Naive thymus-derived CD4-positive, alpha-beta T cell (primary cell): ENCODE measurements around the gene TMEM59L. TPM values are rescaled to one million over a fixed set of nuclear protein-coding genes. Genes with fewer than 3 reads are reported as not detected.
"Not testable (repeated sequence)": the region's sequence is repeated elsewhere in the genome, so short reads cannot be mapped to it uniquely, and the experiment has no call there.

Source experiments
- ATAC-seq: fragments of 150-1000 bp; cut with Tn5 transposase; 2 replicates; pipeline ENCODE4 v1.10.0; 2021; ENCODE audit warnings: mild to moderate bottlenecking, moderate library complexity
- CTCF ChIA-PET: fragments of 350-600 bp; sonication (Branson Sonifier 250); formaldehyde crosslinking; loops from one replicate; lab custom pipeline; 2021; ENCODE audit warnings: antibody characterized with exemption; lab: Charles Lee
- POLR2A ChIA-PET: fragments of 350-600 bp; sonication (Branson Sonifier 250); formaldehyde crosslinking; loops from one replicate; lab custom pipeline; 2021; ENCODE audit warnings: antibody characterized with exemption, inconsistent platforms; lab: Charles Lee
- DNase-seq, 9 donors: peaks; one replicate each; pipeline versions ENCODE4 v3.0.0 to v3.0.0-alpha.2; 2020 to 2022; ENCODE audit warnings: mixed read lengths in 1 of 9
- H3K27ac ChIP-seq: one replicate; pipeline ENCODE4 v1.7.0; 2013; ENCODE audit warnings: mild to moderate bottlenecking, low read depth, low read length, moderate library complexity
- H3K27me3 ChIP-seq, 2 donors: one replicate each; pipeline ENCODE4 v1.7.0; 2013; ENCODE audit warnings: low read length in 2 of 2, mild to moderate bottlenecking in 2 of 2, moderate library complexity in 2 of 2; ENCODE audit not compliant: control insufficient read depth in 2 of 2, insufficient read depth in 2 of 2
- H3K36me3 ChIP-seq, 3 experiments: 1 replicate in 2 of 3; 2 replicates in 1 of 3; pipeline ENCODE4 v1.7.0; 2013; ENCODE audit warnings: low read length in 3 of 3, mild to moderate bottlenecking in 3 of 3, moderate library complexity in 1 of 3; ENCODE audit not compliant: insufficient read depth in 3 of 3, control insufficient read depth in 2 of 3
- H3K4me1 ChIP-seq, 2 donors: one replicate each; pipeline ENCODE4 v1.7.0; 2013; ENCODE audit warnings: low read length in 2 of 2, mild to moderate bottlenecking in 2 of 2, moderate library complexity in 1 of 2; ENCODE audit not compliant: control insufficient read depth in 2 of 2, insufficient read depth in 2 of 2
- H3K4me3 ChIP-seq: 2 replicates; pipeline ENCODE4 v1.7.0; 2013; ENCODE audit warnings: mild to moderate bottlenecking, low read length
- H3K9me3 ChIP-seq, 3 experiments: 1 replicate in 2 of 3; 2 replicates in 1 of 3; pipeline ENCODE4 v1.7.0; 2013; ENCODE audit warnings: low read length in 3 of 3; ENCODE audit not compliant: control insufficient read depth in 2 of 3
- H3K27ac Mint-ChIP-seq, 9 donors: one replicate each; pipeline ENCODE4 v1.8.0; 2020 to 2022; ENCODE audit warnings: mixed read lengths in 9 of 9, mild to moderate bottlenecking in 8 of 9, moderate library complexity in 5 of 9, inconsistent platforms in 2 of 9
- H3K27me3 Mint-ChIP-seq, 5 donors: one replicate each; pipeline ENCODE4 v1.8.0; 2021 to 2022; ENCODE audit warnings: mixed read lengths in 5 of 5, mild to moderate bottlenecking in 1 of 5
- H3K36me3 Mint-ChIP-seq, 5 donors: one replicate each; pipeline ENCODE4 v1.8.0; 2020 to 2022; ENCODE audit warnings: mixed read lengths in 5 of 5, mild to moderate bottlenecking in 3 of 5, inconsistent platforms in 1 of 5
- H3K4me1 Mint-ChIP-seq, 7 donors: one replicate each; pipeline ENCODE4 v1.8.0; 2020 to 2022; ENCODE audit warnings: mixed read lengths in 7 of 7, mild to moderate bottlenecking in 3 of 7, inconsistent platforms in 1 of 7
- H3K4me3 Mint-ChIP-seq, 10 donors: one replicate each; pipeline ENCODE4 v1.8.0; 2020 to 2022; ENCODE audit warnings: mild to moderate bottlenecking in 10 of 10, mixed read lengths in 10 of 10, moderate library complexity in 6 of 10, inconsistent platforms in 2 of 10
- H3K9me3 Mint-ChIP-seq, 11 donors: one replicate each; pipeline ENCODE4 v1.8.0; 2020 to 2022; ENCODE audit warnings: mixed read lengths in 11 of 11, mild to moderate bottlenecking in 4 of 11, inconsistent platforms in 1 of 11, moderate library complexity in 1 of 11
- intact Hi-C, 2 donors: fragments of 100-400 bp; cut with micrococcal nuclease; formaldehyde crosslinking; loops; one replicate each; pipeline ENCODE4 v1.15.1; 2023
- polyA plus RNA-seq, 2 donors: library from polyadenylated mRNA; unstranded; fragments of 300-500 nt; fragmentation: Illumina TruSeq; gene quantifications; one replicate each; pipeline ENCODE4 v1.2.3, GENCODE V29; 2021
- total RNA-seq, 6 experiments: library from RNA in 5 of 6; stranded (reverse) in 5 of 6; gene quantifications; 1 replicate in 5 of 6; 2 replicates in 1 of 6; pipeline ENCODE4 v1.2.3 and lab custom pipeline; 2021 to 2026

Gene TMEM59L
- total and polyA plus RNA-seq, 7 experiments from 2014 or later: 0.22 to 0.74 (median 0.30) TPM; not detected in 3

DNA sequence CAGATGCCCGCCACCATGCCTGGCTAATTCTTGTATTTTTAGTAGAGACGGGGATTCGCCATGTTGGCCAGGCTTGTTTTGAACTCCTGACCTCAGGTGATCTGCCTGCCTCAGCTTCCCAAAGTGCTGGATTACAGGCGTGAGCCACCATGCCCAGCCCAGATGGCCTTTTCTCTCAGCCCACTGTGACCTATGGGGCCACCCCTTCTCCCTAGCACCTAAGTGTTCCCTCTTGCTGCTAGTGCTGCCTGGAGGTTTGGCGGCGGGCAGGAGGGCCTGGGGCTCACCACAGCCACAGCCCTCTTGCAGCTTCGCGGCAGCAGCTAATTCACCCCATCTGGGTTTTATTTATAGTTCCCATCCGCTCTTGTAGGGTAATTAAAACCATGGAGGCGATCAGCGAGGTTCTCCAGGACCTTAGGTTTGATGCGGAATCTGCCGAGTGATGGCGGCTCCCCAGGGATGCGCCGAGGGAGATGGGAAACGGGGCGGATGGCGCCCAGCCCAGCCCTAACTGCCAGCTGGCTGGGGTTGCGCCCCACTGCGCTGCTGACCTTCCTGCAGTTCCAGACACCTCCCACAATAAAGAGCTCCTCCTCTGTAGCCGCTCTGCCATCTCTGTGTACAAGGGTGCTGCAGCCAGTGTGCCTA, 20.8 kb upstream of the TMEM59L start:
- Histone ChIP-seq H3K9me3 (no peaks in the 10 kb centered on the region), H3K27ac (no peak overlapping the region), H3K4me3 (no peak overlapping the region), H3K36me3 (peaks cover 0 to 7% (median 0%) of the 10 kb centered on the region in 3 experiments), H3K4me1 (peaks cover 25 to 38% of the 10 kb centered on the region in 2 donors), H3K27me3 (no peaks in the 10 kb centered on the region)
- H3K27me3 Mint-ChIP-seq: peaks cover 0 to 20% (median 0%) of the 10 kb centered on the region in 5 donors
- no peak for ATAC-seq
- POLR2A ChIA-PET: interaction anchor here (0.9 to 2.8 kb wide), 4 partner anchors 21 to 256 kb away, joined by 4 to 10 read pairs (median 4); partner anchors contain the start of gene UBA52
- CTCF ChIA-PET: interaction anchor here (0.6 to 2.7 kb wide), 3 partner anchors 9 to 256 kb away, joined by 4 to 20 read pairs (median 6); no protein-coding TSS in a partner anchor
- H3K27ac Mint-ChIP-seq: peak overlapping the region in 2 of 9 donors; percentile 16 to 20
- H3K36me3 Mint-ChIP-seq: peaks cover 0 to 12% (median 0%) of the 10 kb centered on the region in 5 donors
- intact Hi-C loops: no loop called here
- H3K9me3 Mint-ChIP-seq: peaks cover 0 to 2% (median 0%) of the 10 kb centered on the region in 11 donors
- H3K4me3 Mint-ChIP-seq: peak overlapping the region in 5 of 10 donors; percentile 11 to 89 (median 45)
- H3K4me1 Mint-ChIP-seq: peaks cover 14 to 55% (median 39%) of the 10 kb centered on the region in 7 donors
- no peak for DNase-seq

DNA sequence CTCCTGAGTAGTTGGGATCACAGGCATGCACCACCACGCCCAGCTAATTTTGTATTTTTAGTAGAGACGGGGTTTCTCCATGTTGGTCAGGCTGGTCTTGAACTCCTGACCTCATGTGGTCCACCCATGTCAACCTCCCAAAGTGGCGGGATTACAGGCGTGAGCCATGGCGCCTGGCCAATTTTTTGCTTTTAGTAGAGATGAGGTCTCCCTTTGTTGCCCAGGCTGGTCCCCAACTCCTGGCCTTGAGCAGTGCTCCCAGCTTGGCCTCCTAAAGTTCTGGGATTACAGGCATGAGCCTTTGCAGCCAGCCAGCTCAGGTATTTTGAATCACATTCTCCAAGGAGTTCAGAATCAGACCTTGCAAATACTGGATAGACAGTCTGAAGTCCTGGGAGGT, 19.9 kb upstream of the TMEM59L start:
- ATAC-seq, H3K9me3 Mint-ChIP-seq, H3K9me3 ChIP-seq, H3K4me3 ChIP-seq, H3K36me3 ChIP-seq, intact Hi-C loops, H3K27ac ChIP-seq, H3K27me3 ChIP-seq: not testable (repeated sequence)
- H3K4me1 ChIP-seq: peaks cover 24 to 35% of the 10 kb centered on the region in 2 donors
- H3K27me3 Mint-ChIP-seq: peaks cover 0 to 23% (median 0%) of the 10 kb centered on the region in 5 donors
- ChIA-PET POLR2A (interaction anchor here (0.6 to 2.8 kb wide), 5 partner anchors 11 to 255 kb away, joined by 3 to 10 read pairs (median 4); partner anchors contain the start of gene KXD1), CTCF (interaction anchor here (1.0 to 2.7 kb wide), 3 partner anchors 251 to 268 kb away, joined by 3 to 20 read pairs (median 14); no protein-coding TSS in a partner anchor)
- H3K4me1 Mint-ChIP-seq: peaks cover 13 to 55% (median 37%) of the 10 kb centered on the region in 7 donors
- H3K4me3 Mint-ChIP-seq: peak overlapping the region in 1 of 10 donors; percentile 86
- H3K27ac Mint-ChIP-seq: peak overlapping the region in 2 of 9 donors; percentile 39 to 62
- H3K36me3 Mint-ChIP-seq: peaks cover 0 to 12% (median 0%) of the 10 kb centered on the region in 5 donors
- DNase-seq: peak in 1 of 9 donors; percentile 8

DNA sequence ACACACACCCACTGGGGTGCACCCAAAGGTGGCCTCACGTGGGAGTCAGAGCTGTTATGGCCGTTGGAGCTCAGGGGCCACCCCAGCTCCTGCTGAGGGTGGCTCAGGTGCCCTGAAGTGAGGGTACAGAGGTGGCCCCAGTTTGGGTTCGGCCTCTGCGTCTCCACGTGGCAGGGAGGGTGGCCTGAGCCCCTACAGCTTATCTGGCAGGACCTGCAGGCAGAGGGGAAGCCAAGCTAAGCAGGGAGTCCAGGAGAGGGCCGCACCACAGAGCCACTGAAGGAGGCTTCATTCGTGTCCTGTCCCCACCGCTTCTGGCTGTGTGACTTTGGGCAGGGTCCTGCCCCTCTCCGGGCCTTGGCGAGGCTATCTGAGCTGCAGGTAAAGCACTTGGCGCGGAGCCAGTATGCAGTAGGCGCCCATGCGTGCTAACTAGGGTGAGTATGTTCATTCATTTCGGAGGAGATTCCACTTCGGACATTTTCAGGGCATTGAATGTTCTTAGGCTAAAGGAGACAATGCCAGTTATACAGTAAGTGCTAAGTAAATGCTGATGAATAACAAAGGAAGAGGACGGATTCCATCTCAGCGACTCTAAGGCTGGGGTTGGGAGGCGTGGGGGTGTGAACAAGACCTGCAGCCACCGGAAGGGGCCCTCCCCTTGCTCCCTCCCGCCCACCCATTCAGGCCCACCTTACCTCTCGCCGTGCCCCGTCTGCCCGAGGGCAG, 19.1 kb upstream of the TMEM59L start:
- Mint-ChIP-seq H3K4me1 (peaks cover 6 to 48% (median 29%) of the 10 kb centered on the region in 7 donors), H3K27ac (peak overlapping the region in 6 of 9 donors; percentile 38 to 84 (median 72)), H3K36me3 (peaks cover 0 to 12% (median 0%) of the 10 kb centered on the region in 5 donors), H3K4me3 (peak overlapping the region in 9 of 10 donors; percentile 38 to 86 (median 60)), H3K27me3 (peaks cover 0 to 23% (median 0%) of the 10 kb centered on the region in 5 donors), H3K9me3 (peaks cover 0 to 2% (median 0%) of the 10 kb centered on the region in 11 donors)
- H3K36me3 ChIP-seq: peaks cover 0 to 7% (median 0%) of the 10 kb centered on the region in 3 experiments
- no peaks in the 10 kb centered on the region for H3K9me3 ChIP-seq
- ChIA-PET POLR2A (interaction anchor here (0.9 to 2.8 kb wide), 9 partner anchors 11 to 254 kb away, joined by 3 to 10 read pairs (median 3); partner anchors contain the start of genes FKBP8, KXD1, UBA52 and UPF1), CTCF (interaction anchor here (0.6 to 2.7 kb wide), 10 partner anchors 75 to 267 kb away, joined by 3 to 20 read pairs (median 3); partner anchors contain the start of gene UPF1)
- no peak overlapping the region for H3K4me3 ChIP-seq
- DNase-seq (no peak), ATAC-seq (no peak)
- H3K27me3 ChIP-seq: no peaks in the 10 kb centered on the region
- intact Hi-C loops: loop anchor here in 1 of 2 donors (1.0 to 2.0 kb wide), 5 partner anchors 36 to 273 kb away; partner anchors contain the start of gene KXD1
- peaks cover 17 to 29% of the 10 kb centered on the region in 2 donors for H3K4me1 ChIP-seq
- no peak overlapping the region for H3K27ac ChIP-seq

DNA sequence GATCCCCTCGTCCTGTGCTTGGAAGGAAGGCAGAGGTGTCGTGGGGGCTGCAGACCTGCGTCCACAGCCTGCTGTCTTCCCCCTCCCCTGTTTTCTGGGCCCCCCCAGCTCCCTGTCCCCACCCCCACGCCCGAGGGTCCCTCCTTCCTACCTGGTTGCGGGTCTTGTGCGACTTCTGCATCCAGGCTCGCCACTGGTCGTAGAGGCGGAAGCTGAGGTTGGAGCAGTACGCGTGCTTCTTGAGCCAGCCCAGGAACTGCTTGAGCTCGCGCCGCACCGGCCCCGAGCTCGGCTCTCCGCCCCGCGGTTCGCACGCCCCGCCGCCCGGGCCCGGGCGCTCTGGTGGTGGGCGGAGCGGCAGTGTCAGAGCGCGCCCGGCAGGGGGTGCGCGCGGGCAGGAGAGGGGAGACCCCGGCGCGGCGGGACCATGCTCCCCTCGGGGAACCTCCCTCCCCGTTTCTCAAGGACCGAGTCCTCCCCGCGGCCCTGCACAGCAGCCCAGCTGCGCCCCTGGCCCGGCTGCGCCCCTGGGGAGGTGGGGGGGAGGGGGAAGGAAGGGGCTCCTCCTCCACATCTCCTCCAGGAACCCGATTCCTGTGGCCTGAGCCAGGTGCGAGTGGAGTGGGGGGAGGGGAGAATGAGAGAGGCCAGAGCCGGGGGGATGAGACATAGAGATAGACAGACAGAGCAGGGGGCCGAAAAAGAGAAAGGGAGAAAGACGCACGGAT, 18.4 kb upstream of the TMEM59L start:
- Mint-ChIP-seq H3K27me3 (peaks cover 0 to 23% (median under 1%) of the 10 kb centered on the region in 5 donors), H3K9me3 (peaks cover 0 to 2% (median 0%) of the 10 kb centered on the region in 11 donors), H3K4me1 (peaks cover 6 to 48% (median 29%) of the 10 kb centered on the region in 7 donors), H3K27ac (peak overlapping the region in 4 of 9 donors; percentile 57 to 72 (median 62)), H3K36me3 (peaks cover 0 to 12% (median 0%) of the 10 kb centered on the region in 5 donors), H3K4me3 (peak overlapping the region; percentile 49 to 90 (median 80))
- DNase-seq: peak; percentile 66 to 85 (median 72)
- ChIA-PET CTCF (interaction anchor here (0.7 to 2.7 kb wide), 10 partner anchors 74 to 253 kb away, joined by 3 to 20 read pairs (median 3); partner anchors contain the start of gene UPF1), POLR2A (interaction anchor here (0.9 to 2.8 kb wide), 9 partner anchors 12 to 253 kb away, joined by 3 to 10 read pairs (median 3); partner anchors contain the start of genes FKBP8, KXD1, UBA52 and UPF1)
- Histone ChIP-seq H3K4me3 (peak overlapping the region; percentile 71), H3K9me3 (no peaks in the 10 kb centered on the region), H3K27me3 (no peaks in the 10 kb centered on the region), H3K36me3 (peaks cover 0 to 7% (median 0%) of the 10 kb centered on the region in 3 experiments), H3K4me1 (peaks cover 17 to 29% of the 10 kb centered on the region in 2 donors), H3K27ac (peak overlapping the region; percentile 29)
- ATAC-seq: peak; percentile 87
- intact Hi-C loops: loop anchor here in 1 of 2 donors (1.0 to 2.0 kb wide), 5 partner anchors 37 to 272 kb away; partner anchors contain the start of gene KXD1

DNA sequence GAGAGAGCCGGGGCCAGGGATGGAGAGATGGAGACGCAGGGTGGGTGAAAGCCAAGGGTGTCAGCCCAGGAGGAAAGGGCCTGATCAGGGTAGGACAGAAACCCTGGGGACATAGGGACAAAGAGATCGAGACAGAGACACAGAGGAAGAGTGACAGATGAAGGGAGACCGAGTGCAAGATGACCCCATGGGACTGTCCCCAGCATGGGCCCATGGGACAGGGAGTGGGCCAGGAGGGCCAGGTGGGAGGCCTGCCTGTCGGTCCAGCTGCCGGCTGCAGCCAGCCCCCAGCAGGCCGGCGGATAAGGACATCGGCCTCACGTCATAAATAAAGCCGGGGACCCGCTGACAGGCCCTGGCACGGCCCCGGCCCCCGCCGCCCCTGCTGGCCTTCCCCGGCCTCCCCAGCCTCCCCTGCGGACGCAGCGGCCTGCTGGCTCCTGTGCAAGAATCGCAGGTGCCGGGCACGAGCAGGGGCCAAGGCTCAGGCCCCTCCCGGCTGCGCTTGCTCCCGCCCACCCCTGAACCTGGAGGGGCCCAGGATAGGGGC, 17.8 kb upstream of the TMEM59L start:
- POLR2A ChIA-PET: interaction anchor here (1.0 to 2.8 kb wide), 3 partner anchors 51 to 253 kb away, joined by 3 to 10 read pairs (median 3); partner anchors contain the start of gene FKBP8
- H3K27me3 Mint-ChIP-seq: peaks cover 0 to 23% (median 2%) of the 10 kb centered on the region in 5 donors
- CTCF ChIA-PET: interaction anchor here (0.7 to 2.7 kb wide), 6 partner anchors 75 to 253 kb away, joined by 3 to 20 read pairs (median 3); no protein-coding TSS in a partner anchor
- H3K36me3 Mint-ChIP-seq: peaks cover 0 to 8% (median 0%) of the 10 kb centered on the region in 5 donors
- Histone ChIP-seq H3K27ac (peak overlapping the region; percentile 29), H3K36me3 (peaks cover 0 to 7% (median 0%) of the 10 kb centered on the region in 3 experiments), H3K4me1 (peaks cover 10 to 24% of the 10 kb centered on the region in 2 donors), H3K4me3 (peak overlapping the region; percentile 71), H3K9me3 (no peaks in the 10 kb centered on the region), H3K27me3 (no peaks in the 10 kb centered on the region)
- H3K4me1 Mint-ChIP-seq: peaks cover 6 to 44% (median 25%) of the 10 kb centered on the region in 7 donors
- DNase-seq (no peak), ATAC-seq (no peak)
- peak overlapping the region in 6 of 9 donors; percentile 35 to 72 (median 58) for H3K27ac Mint-ChIP-seq
- intact Hi-C loops: loop anchor here (1.0 to 5.0 kb wide), 6 partner anchors 38 to 271 kb away; partner anchors contain the start of gene KXD1 (in 1 of the 2)
- peak overlapping the region; percentile 49 to 90 (median 80) for H3K4me3 Mint-ChIP-seq
- H3K9me3 Mint-ChIP-seq: no peaks in the 10 kb centered on the region
